Mesothelial cell of epicardium (in vitro differentiated cells): ENCODE measurements around the gene ARHGAP44. TPM values are rescaled to one million over a fixed set of nuclear protein-coding genes. Genes with fewer than 3 reads are reported as not detected.
A peak's percentile ranks its signal among the peaks of the same experiment; 100 is the strongest.

Experiments
- DNase-seq, 2 experiments: peaks; one replicate each; pipeline ENCODE4 v3.0.0; 2021; ENCODE audit warnings: low spot score in 2 of 2; ENCODE audit not compliant: unreplicated experiment in 2 of 2
- H3K27ac Mint-ChIP-seq: 2 replicates; pipeline ENCODE4 v1.8.0; 2021; ENCODE audit warnings: mixed read lengths
- H3K27me3 Mint-ChIP-seq: 2 replicates; pipeline ENCODE4 v1.8.0; 2021; ENCODE audit warnings: low read depth, mixed read lengths
- H3K36me3 Mint-ChIP-seq: 2 replicates; pipeline ENCODE4 v1.8.0; 2021; ENCODE audit warnings: mixed read lengths
- H3K4me1 Mint-ChIP-seq: 2 replicates; pipeline ENCODE4 v1.8.0; 2021; ENCODE audit warnings: mixed read lengths
- H3K4me3 Mint-ChIP-seq: 2 replicates; pipeline ENCODE4 v1.8.0; 2021; ENCODE audit warnings: mild to moderate bottlenecking, moderate library complexity, mixed read lengths
- H3K9me3 Mint-ChIP-seq: 2 replicates; pipeline ENCODE4 v1.8.0; 2021; ENCODE audit warnings: mixed read lengths
- CTCF ChIP-seq: fragments of 200-600 bp; sonication (generic); IDR thresholded peaks from one replicate; pipeline ENCODE4 v1.5.0; 2021; ENCODE audit warnings: antibody characterized with exemption; ENCODE audit not compliant: unreplicated experiment
- total RNA-seq: library from RNA; stranded (reverse); gene quantifications from 3 replicates; pipeline ENCODE4 v1.2.1, GENCODE V29; 2021

The ARHGAP44 gene
- total RNA-seq, 1 donor from 2014 or later: 11.7 TPM

GRCh38 chr17:12773153-12773552 lies 16.1 kb upstream of the ARHGAP44 start:
- Mint-ChIP-seq H3K4me3 (no peak overlapping the region), H3K9me3 (no peaks in the 10 kb centered on the region), H3K4me1 (no peaks in the 10 kb centered on the region), H3K36me3 (no peaks in the 10 kb centered on the region), H3K27ac (no peak overlapping the region), H3K27me3 (peaks cover 14% of the 10 kb centered on the region)
- no peak for DNase-seq
- TF ChIP-seq CTCF: no peak

- Mint-ChIP-seq H3K4me1 (peaks cover 21% of the 10 kb centered on the region), H3K4me3 (peak overlapping the region; percentile 68), H3K27ac (peak overlapping the region; percentile 36), H3K9me3 (no peaks in the 10 kb centered on the region), H3K27me3 (peaks cover 23% of the 10 kb centered on the region), H3K36me3 (no peaks in the 10 kb centered on the region)
- DNase-seq: no peak
- TF ChIP-seq CTCF: no peak
Observed at GRCh38 chr17:12789075-12789480, 220 bp upstream of the ARHGAP44 start.

- Mint-ChIP-seq H3K27ac (peak overlapping the region; percentile 87), H3K4me1 (peaks cover 21% of the 10 kb centered on the region), H3K9me3 (no peaks in the 10 kb centered on the region), H3K4me3 (peak overlapping the region; percentile 93), H3K27me3 (peaks cover 22% of the 10 kb centered on the region), H3K36me3 (no peaks in the 10 kb centered on the region)
- DNase-seq: no peak
- no peak for TF ChIP-seq CTCF
Observed at GRCh38 chr17:12790249-12791106, 1.2 kb downstream of the ARHGAP44 start.

- no peak for TF ChIP-seq CTCF
- no peak overlapping the region for H3K27ac Mint-ChIP-seq
- H3K4me3 Mint-ChIP-seq: no peak overlapping the region
- peaks cover 5% of the 10 kb centered on the region for H3K27me3 Mint-ChIP-seq
- DNase-seq: no peak
- H3K9me3 Mint-ChIP-seq: peaks cover 13% of the 10 kb centered on the region
- H3K36me3 Mint-ChIP-seq: no peaks in the 10 kb centered on the region
- peaks cover 16% of the 10 kb centered on the region for H3K4me1 Mint-ChIP-seq
Observed at GRCh38 chr17:12794919-12795532, 5.7 kb downstream of the ARHGAP44 start.

- no peaks in the 10 kb centered on the region for H3K36me3 Mint-ChIP-seq
- H3K27ac Mint-ChIP-seq: peak overlapping the region; percentile 9
- no peaks in the 10 kb centered on the region for H3K27me3 Mint-ChIP-seq
- peaks cover 19% of the 10 kb centered on the region for H3K4me1 Mint-ChIP-seq
- DNase-seq: no peak
- H3K9me3 Mint-ChIP-seq: peaks cover 13% of the 10 kb centered on the region
- TF ChIP-seq CTCF: no peak
- H3K4me3 Mint-ChIP-seq: no peak overlapping the region
Observed at GRCh38 chr17:12800855-12801365, 11.6 kb downstream of the ARHGAP44 start.
